ENCODE results near the gene MLLT6. TPM values are rescaled to one million over a fixed set of nuclear protein-coding genes. Genes with fewer than 3 reads are reported as not detected.

The MLLT6 gene
- total RNA-seq, 4 donors from 2014 or later = 68.7 to 272 (median 100) TPM

DNA sequence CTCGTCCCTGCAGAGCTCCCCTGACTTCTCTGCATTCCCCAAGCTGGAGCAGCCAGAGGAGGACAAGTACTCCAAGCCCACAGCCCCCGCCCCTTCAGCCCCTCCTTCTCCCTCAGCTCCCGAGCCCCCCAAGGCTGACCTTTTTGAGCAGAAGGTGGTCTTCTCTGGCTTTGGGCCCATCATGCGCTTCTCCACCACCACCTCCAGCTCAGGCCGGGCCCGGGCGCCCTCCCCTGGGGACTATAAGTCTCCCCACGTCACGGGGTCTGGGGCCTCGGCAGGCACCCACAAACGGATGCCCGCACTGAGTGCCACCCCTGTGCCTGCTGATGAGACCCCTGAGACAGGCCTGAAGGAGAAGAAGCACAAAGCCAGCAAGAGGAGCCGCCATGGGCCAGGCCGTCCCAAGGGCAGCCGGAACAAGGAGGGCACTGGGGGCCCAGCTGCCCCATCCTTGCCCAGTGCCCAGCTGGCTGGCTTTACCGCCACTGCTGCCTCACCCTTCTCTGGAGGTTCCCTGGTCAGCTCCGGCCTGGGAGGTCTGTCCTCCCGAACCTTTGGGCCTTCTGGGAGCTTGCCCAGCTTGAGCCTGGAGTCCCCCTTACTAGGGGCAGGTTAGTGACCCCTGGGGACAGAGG lies 11.4 kb downstream of the MLLT6 start:
- in situ Hi-C loops (cut with MboI; ENCODE audit: low pct_ligation_motif_present in 1 of 4, low pct_unique_long_range_greater_than_20kb in 1 of 4, low sequenced_read_pairs in 3 of 4) = no loop called here
- no peaks in the 10 kb centered on the region for H3K27me3 ChIP-seq

DNA sequence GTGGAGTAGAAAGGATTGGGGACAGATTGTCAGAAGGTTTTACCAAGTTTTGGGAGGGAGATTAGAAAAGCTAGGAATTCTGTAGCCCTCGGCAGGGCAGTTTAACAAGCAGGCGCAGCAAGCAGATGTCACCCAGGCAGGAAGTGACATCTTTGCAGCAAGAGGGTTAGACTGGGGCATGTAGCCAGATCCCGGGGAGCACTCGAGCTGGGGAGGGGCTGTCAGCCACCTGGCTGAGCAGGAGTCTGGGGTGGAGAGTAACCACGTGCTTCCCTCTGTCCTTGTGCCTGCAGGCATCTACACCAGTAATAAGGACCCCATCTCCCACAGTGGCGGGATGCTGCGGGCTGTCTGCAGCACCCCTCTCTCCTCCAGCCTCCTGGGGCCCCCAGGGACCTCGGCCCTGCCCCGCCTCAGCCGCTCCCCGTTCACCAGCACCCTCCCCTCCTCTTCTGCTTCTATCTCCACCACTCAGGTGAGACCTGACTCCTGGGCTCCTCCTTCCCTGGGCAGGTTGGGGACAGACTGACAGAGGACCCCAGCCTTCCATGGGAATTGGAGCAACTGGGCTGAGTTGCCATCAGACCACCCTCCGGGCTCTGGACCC lies 12.2 kb downstream of the MLLT6 start:
- peaks cover 0 to 31% (median 7%) of the 10 kb centered on the region in 4 donors for H3K36me3 ChIP-seq
- TF ChIP-seq POLR2AphosphoS5 (IDR thresholded peaks at IDR 0.05) = no peak
- TF ChIP-seq EP300 (IDR thresholded peaks at IDR 0.05; ENCODE audit: low read depth) = no peak
- no peak for TF ChIP-seq POLR2A (IDR thresholded peaks at IDR 0.05)
- TF ChIP-seq CTCF (IDR thresholded peaks at IDR 0.05) = no peak

More for the DNA sequence above, 11.4 kb downstream of the MLLT6 start:
- Histone ChIP-seq H3K36me3 (peaks cover 0 to 31% (median 9%) of the 10 kb centered on the region in 4 donors), H3K4me1 (peaks cover 0 to 10% (median 0%) of the 10 kb centered on the region in 4 donors), H3K9me3 (no peaks in the 10 kb centered on the region), H3K4me3 (no peak overlapping the region), H3K27ac (no peak overlapping the region)
- WGBS, 2 donors (ENCODE audit: low coverage in 1 of 2) = 85 to 100% methylated on average over 1 to 8 of the region's 18 CpGs
- DNase-seq = no peak
- intact Hi-C loops (cut with DNase I; ENCODE audit: low total_unique reads) = no loop called here
- TF ChIP-seq POLR2AphosphoS5 (IDR thresholded peaks at IDR 0.05) (no peak), CTCF (IDR thresholded peaks at IDR 0.05) (no peak), EP300 (IDR thresholded peaks at IDR 0.05; ENCODE audit: low read depth) (no peak), POLR2A (IDR thresholded peaks at IDR 0.05) (no peak)

DNA sequence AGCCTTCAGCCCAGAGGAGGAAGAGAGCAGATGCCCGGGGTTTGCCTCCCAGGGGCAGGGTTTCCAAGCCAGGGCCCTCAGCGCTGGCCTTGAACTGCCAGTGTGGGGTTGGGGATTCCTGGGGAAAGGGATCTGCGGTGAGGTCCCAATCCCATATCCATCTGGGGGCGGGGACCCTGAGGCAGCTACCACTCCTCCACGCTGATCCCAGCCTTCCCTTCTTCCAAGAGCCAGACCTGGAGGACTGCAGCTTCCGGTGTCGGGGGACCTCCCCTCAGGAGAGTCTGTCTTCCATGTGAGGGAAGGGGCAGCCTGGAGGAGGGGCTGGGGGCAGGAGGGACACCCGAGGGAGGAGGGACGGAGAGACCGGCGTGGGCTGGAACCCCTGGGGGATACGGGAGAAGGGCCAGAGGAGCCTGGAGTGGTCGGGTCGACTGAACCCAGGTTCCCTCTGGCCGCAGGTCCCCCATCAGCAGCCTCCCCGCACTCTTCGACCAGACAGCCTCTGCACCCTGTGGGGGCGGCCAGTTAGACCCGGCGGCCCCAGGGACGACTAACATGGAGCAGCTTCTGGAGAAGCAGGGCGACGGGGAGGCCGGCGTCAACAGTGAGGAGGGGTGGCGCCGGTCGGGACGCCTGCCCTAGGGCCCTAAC lies 14.3 kb downstream of the MLLT6 start:
- H3K27ac ChIP-seq = no peak overlapping the region
- in situ Hi-C loops (cut with MboI; ENCODE audit: low pct_ligation_motif_present in 1 of 4, low pct_unique_long_range_greater_than_20kb in 1 of 4, low sequenced_read_pairs in 3 of 4) (no loop called here), intact Hi-C loops (cut with DNase I; ENCODE audit: low total_unique reads) (no loop called here)
- peaks cover 0 to 15% (median 5%) of the 10 kb centered on the region in 4 donors for H3K4me1 ChIP-seq
- no peak overlapping the region for H3K4me3 ChIP-seq
- 86% methylated on average over 24 of the region's 29 CpGs; no CpG with 5 or more reads in 1 of the 2 donors for WGBS, 2 donors (ENCODE audit: low coverage in 1 of 2)
- TF ChIP-seq CTCF (IDR thresholded peaks at IDR 0.05) (no peak), EP300 (IDR thresholded peaks at IDR 0.05; ENCODE audit: low read depth) (no peak), POLR2A (IDR thresholded peaks at IDR 0.05) (no peak), POLR2AphosphoS5 (IDR thresholded peaks at IDR 0.05) (no peak)
- H3K36me3 ChIP-seq = peaks cover 0 to 31% (median 5%) of the 10 kb centered on the region in 4 donors
- H3K9me3 ChIP-seq = no peaks in the 10 kb centered on the region
- no peaks in the 10 kb centered on the region for H3K27me3 ChIP-seq
- no peak for DNase-seq

More for the DNA sequence above, 12.2 kb downstream of the MLLT6 start:
- WGBS, 2 donors (ENCODE audit: low coverage in 1 of 2) = 83% methylated on average over 12 of the region's 12 CpGs; no CpG with 5 or more reads in 1 of the 2 donors
- in situ Hi-C loops (cut with MboI; ENCODE audit: low pct_ligation_motif_present in 1 of 4, low pct_unique_long_range_greater_than_20kb in 1 of 4, low sequenced_read_pairs in 3 of 4) (no loop called here), intact Hi-C loops (cut with DNase I; ENCODE audit: low total_unique reads) (no loop called here)
- DNase-seq = no peak
- no peaks in the 10 kb centered on the region for H3K27me3 ChIP-seq
- no peaks in the 10 kb centered on the region for H3K9me3 ChIP-seq
- H3K4me3 ChIP-seq = no peak overlapping the region
- peaks cover 0 to 10% (median 0%) of the 10 kb centered on the region in 4 donors for H3K4me1 ChIP-seq
- H3K27ac ChIP-seq = no peak overlapping the region

GRCh38 chr17:38719943-38720641 lies 15.0 kb downstream of the MLLT6 start:
- no peaks in the 10 kb centered on the region for H3K9me3 ChIP-seq
- no peak overlapping the region for H3K4me3 ChIP-seq
- no peaks in the 10 kb centered on the region for H3K27me3 ChIP-seq
- H3K4me1 ChIP-seq = peaks cover 0 to 22% (median 12%) of the 10 kb centered on the region in 4 donors
- DNase-seq = no peak
- peaks cover 0 to 30% (median 5%) of the 10 kb centered on the region in 4 donors for H3K36me3 ChIP-seq
- intact Hi-C loops (cut with DNase I; ENCODE audit: low total_unique reads) (no loop called here), in situ Hi-C loops (cut with MboI; ENCODE audit: low pct_ligation_motif_present in 1 of 4, low pct_unique_long_range_greater_than_20kb in 1 of 4, low sequenced_read_pairs in 3 of 4) (no loop called here)
- TF ChIP-seq CTCF (IDR thresholded peaks at IDR 0.05) = no peak
- no peak for TF ChIP-seq POLR2AphosphoS5 (IDR thresholded peaks at IDR 0.05)
- no peak for TF ChIP-seq EP300 (IDR thresholded peaks at IDR 0.05; ENCODE audit: low read depth)
- TF ChIP-seq POLR2A (IDR thresholded peaks at IDR 0.05) = no peak
- WGBS, 2 donors (ENCODE audit: low coverage in 1 of 2) = 74 to 82% methylated on average over 7 to 33 of the region's 39 CpGs
- no peak overlapping the region for H3K27ac ChIP-seq
